ENCODE measurements around the gene PEX10.

The PEX10 gene

GRCh38 chr1:2438038-2438437 is 25.7 kb upstream of the PEX10 start:
- Histone ChIP-seq H3K9ac (ENCODE audit: low read depth, low read length, poor library complexity, severe bottlenecking) (no peak overlapping the region), H3K4me2 (ENCODE audit: low read depth, low read length, poor library complexity, severe bottlenecking) (no peak overlapping the region), H3K4me1 (ENCODE audit: insufficient read depth, low read length, poor library complexity, severe bottlenecking) (no peaks in the 10 kb centered on the region), H3K79me2 (ENCODE audit: insufficient read depth, low read length) (no peaks in the 10 kb centered on the region), H2AFZ (ENCODE audit: low read length) (no peak overlapping the region), H4K20me1 (ENCODE audit: insufficient read depth, low read length, poor library complexity, severe bottlenecking) (no peaks in the 10 kb centered on the region), H3F3A (ENCODE audit: low read depth) (no peaks in the 10 kb centered on the region), H3K9me2 (replicated peaks; ENCODE audit: low read depth, low read length) (no peaks in the 10 kb centered on the region), H3K9me3 (ENCODE audit: insufficient read depth, low read depth, low read length) (no peaks in the 10 kb centered on the region), H3K4me3 (ENCODE audit: low read length, poor library complexity, severe bottlenecking) (no peak overlapping the region), H3K27me3 (ENCODE audit: insufficient read depth, low read length, poor library complexity, severe bottlenecking) (no peaks in the 10 kb centered on the region), H3K36me3 (ENCODE audit: insufficient read depth, low read length) (no peaks in the 10 kb centered on the region)
- no peak for TF ChIP-seq EZH2phosphoT487 (IDR thresholded peaks at IDR 0.05; ENCODE audit: borderline replicate concordance)
- TF ChIP-seq, protein P1, sequence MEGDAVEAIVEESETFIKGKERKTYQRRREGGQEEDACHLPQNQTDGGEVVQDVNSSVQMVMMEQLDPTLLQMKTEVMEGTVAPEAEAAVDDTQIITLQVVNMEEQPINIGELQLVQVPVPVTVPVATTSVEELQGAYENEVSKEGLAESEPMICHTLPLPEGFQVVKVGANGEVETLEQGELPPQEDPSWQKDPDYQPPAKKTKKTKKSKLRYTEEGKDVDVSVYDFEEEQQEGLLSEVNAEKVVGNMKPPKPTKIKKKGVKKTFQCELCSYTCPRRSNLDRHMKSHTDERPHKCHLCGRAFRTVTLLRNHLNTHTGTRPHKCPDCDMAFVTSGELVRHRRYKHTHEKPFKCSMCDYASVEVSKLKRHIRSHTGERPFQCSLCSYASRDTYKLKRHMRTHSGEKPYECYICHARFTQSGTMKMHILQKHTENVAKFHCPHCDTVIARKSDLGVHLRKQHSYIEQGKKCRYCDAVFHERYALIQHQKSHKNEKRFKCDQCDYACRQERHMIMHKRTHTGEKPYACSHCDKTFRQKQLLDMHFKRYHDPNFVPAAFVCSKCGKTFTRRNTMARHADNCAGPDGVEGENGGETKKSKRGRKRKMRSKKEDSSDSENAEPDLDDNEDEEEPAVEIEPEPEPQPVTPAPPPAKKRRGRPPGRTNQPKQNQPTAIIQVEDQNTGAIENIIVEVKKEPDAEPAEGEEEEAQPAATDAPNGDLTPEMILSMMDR (conservative IDR thresholded peaks at IDR 0.05; ENCODE audit: low read length), result no peak

DNA sequence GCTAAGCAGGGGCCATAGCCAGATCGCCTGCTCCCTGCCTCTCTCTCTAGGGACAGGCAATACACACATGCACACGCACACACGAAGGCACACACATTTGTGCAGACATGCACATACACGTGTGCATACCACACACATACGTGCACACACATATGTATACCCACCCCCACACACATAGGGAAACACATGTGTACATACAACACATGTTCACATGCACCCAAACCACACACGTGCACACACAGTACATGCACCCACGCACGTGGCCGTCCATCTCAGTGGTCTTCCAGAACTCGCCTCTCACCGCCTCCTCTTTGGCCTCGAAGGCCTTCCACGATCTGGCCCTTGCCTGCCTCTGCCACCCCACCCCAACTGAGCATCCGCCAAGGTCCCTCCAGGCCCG is 25.3 kb upstream of the PEX10 start:
- Histone ChIP-seq H3K4me2 (ENCODE audit: low read depth, low read length, poor library complexity, severe bottlenecking) (no peak overlapping the region), H3K9ac (ENCODE audit: low read depth, low read length, poor library complexity, severe bottlenecking) (no peak overlapping the region), H3F3A (ENCODE audit: low read depth) (no peaks in the 10 kb centered on the region), H3K27me3 (ENCODE audit: insufficient read depth, low read length, poor library complexity, severe bottlenecking) (no peaks in the 10 kb centered on the region), H3K9me3 (ENCODE audit: insufficient read depth, low read depth, low read length) (no peaks in the 10 kb centered on the region), H3K4me3 (ENCODE audit: low read length, poor library complexity, severe bottlenecking) (no peak overlapping the region), H3K9me2 (replicated peaks; ENCODE audit: low read depth, low read length) (no peaks in the 10 kb centered on the region), H2AFZ (ENCODE audit: low read length) (no peak overlapping the region), H4K20me1 (ENCODE audit: insufficient read depth, low read length, poor library complexity, severe bottlenecking) (no peaks in the 10 kb centered on the region), H3K79me2 (ENCODE audit: insufficient read depth, low read length) (no peaks in the 10 kb centered on the region), H3K36me3 (ENCODE audit: insufficient read depth, low read length) (no peaks in the 10 kb centered on the region), H3K4me1 (ENCODE audit: insufficient read depth, low read length, poor library complexity, severe bottlenecking) (no peaks in the 10 kb centered on the region)
- TF ChIP-seq, protein P1 (conservative IDR thresholded peaks at IDR 0.05; ENCODE audit: low read length), result no peak
- no peak for TF ChIP-seq EZH2phosphoT487 (IDR thresholded peaks at IDR 0.05; ENCODE audit: borderline replicate concordance)

DNA sequence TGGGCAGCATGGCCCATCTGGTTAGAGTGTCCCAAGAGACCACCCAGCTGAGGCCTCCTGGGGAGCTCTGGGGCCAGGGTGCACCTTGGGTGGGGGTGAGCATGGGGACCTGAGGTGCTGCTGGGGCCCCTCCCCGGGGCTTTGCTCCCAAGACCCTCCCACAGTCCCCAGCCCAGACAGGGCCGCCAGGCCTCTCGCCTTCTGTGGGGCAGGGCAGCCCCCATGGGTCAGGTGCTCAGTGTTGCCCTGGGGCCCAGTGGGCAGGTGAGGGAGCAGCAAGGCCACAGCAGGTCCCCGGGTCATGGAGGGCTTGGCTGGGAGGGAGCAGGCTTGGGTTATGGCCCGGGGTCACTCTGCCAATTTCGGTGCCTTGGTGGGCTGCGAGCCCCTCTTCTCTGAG is 24.5 kb upstream of the PEX10 start:
- no peaks in the 10 kb centered on the region for H3K4me1 ChIP-seq (ENCODE audit: insufficient read depth, low read length, poor library complexity, severe bottlenecking)
- H3K79me2 ChIP-seq (ENCODE audit: insufficient read depth, low read length), result no peaks in the 10 kb centered on the region
- no peak overlapping the region for H3K4me2 ChIP-seq (ENCODE audit: low read depth, low read length, poor library complexity, severe bottlenecking)
- H2AFZ ChIP-seq (ENCODE audit: low read length), result no peak overlapping the region
- no peaks in the 10 kb centered on the region for H3K36me3 ChIP-seq (ENCODE audit: insufficient read depth, low read length)
- no peak overlapping the region for H3K4me3 ChIP-seq (ENCODE audit: low read length, poor library complexity, severe bottlenecking)
- no peaks in the 10 kb centered on the region for H3K27me3 ChIP-seq (ENCODE audit: insufficient read depth, low read length, poor library complexity, severe bottlenecking)
- no peaks in the 10 kb centered on the region for H3K9me2 ChIP-seq (replicated peaks; ENCODE audit: low read depth, low read length)
- TF ChIP-seq EZH2phosphoT487 (IDR thresholded peaks at IDR 0.05; ENCODE audit: borderline replicate concordance), result no peak
- TF ChIP-seq, protein P1 (conservative IDR thresholded peaks at IDR 0.05; ENCODE audit: low read length), result no peak
- H3F3A ChIP-seq (ENCODE audit: low read depth), result no peaks in the 10 kb centered on the region
- no peaks in the 10 kb centered on the region for H3K9me3 ChIP-seq (ENCODE audit: insufficient read depth, low read depth, low read length)
- no peak overlapping the region for H3K9ac ChIP-seq (ENCODE audit: low read depth, low read length, poor library complexity, severe bottlenecking)
- no peaks in the 10 kb centered on the region for H4K20me1 ChIP-seq (ENCODE audit: insufficient read depth, low read length, poor library complexity, severe bottlenecking)

Measured in Loucy (cell line).